Measurements from ENCODE around the gene SLC15A1.

The SLC15A1 gene

GRCh38 chr13:98782654-98783053, 30.2 kb upstream of the SLC15A1 start:
- in situ Hi-C loops (cut with HindIII; ENCODE audit: low sequenced_read_pairs) = no loop called here
- no peak for TF ChIP-seq CTCF (IDR thresholded peaks at IDR 0.05; ENCODE audit: low read depth, low read length)
- H3K4me3 ChIP-seq (ENCODE audit: low read depth, low read length) = no peak overlapping the region
- DNase-seq (ENCODE audit: low read depth, low spot score) = no peak

DNA sequence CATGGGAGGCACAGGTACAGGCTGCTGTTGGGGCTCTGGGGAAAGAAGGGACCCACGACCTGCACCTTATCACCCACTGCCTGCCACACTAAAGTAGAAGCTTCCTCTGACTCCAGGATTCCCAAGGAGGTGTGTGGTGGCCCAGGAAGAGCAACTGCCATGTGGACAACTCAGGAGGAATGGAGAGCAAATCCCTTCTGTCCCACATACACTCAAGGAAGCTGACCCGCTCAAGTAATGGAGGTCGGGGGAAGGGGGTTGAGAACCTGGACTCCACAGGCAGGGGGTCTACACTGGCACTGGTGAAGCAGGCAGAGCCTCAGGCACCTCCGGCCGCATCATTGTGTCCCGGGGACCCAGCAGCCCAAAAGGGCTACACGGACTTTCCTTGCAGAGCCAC, 29.4 kb upstream of the SLC15A1 start:
- no peak for DNase-seq (ENCODE audit: low read depth, low spot score)
- no peak for TF ChIP-seq CTCF (IDR thresholded peaks at IDR 0.05; ENCODE audit: low read depth, low read length)
- in situ Hi-C loops (cut with HindIII; ENCODE audit: low sequenced_read_pairs) = no loop called here
- H3K4me3 ChIP-seq (ENCODE audit: low read depth, low read length) = no peak overlapping the region

GRCh38 chr13:98781470-98781869, 29.0 kb upstream of the SLC15A1 start:
- no peak for TF ChIP-seq CTCF (IDR thresholded peaks at IDR 0.05; ENCODE audit: low read depth, low read length)
- in situ Hi-C loops (cut with HindIII; ENCODE audit: low sequenced_read_pairs) = no loop called here

DNA sequence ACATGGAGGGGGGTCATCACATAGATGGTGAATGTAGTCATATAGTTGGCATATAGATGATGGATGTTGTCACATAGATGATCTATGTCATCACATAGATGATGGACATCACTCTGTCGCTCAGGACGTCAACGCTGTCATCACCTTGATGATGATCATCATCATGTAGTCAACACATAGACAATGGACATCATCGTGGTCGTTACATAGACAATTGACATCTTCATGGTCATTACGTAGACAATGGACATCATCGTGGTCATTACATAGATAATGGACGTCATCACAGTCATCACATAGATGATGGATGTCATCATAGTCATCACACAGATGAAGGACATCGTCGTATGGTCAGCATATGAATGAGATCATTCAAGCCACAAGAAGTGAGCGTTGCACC, 28.6 kb upstream of the SLC15A1 start:
- in situ Hi-C loops (cut with HindIII; ENCODE audit: low sequenced_read_pairs) = no loop called here
- TF ChIP-seq CTCF (IDR thresholded peaks at IDR 0.05; ENCODE audit: low read depth, low read length) = no peak
- DNase-seq (ENCODE audit: low read depth, low spot score) = no peak
- H3K4me3 ChIP-seq (ENCODE audit: low read depth, low read length) = no peak overlapping the region

More at GRCh38 chr13:98781470-98781869, 29.0 kb upstream of the SLC15A1 start:
- no peak for DNase-seq (ENCODE audit: low read depth, low spot score)
- H3K4me3 ChIP-seq (ENCODE audit: low read depth, low read length) = no peak overlapping the region

DNA sequence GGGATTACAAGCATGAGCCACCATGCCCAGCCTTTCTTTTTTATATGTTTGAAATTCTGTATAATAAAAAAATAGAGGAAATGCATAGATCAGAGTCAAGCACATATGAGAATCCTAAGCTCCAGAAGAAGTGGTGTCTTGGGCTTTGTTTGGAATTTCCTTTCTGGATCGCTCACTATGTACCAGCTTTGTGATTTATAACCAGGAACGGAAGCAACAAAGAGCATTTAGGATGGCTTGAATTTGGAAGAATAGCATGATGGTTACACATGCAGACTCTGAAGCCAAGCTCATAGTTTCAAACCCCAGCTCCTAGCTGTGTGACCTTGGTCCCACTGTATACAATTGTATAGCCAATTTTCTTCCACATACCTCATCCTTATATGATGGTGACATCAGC, 28.0 kb upstream of the SLC15A1 start:
- no peak for TF ChIP-seq CTCF (IDR thresholded peaks at IDR 0.05; ENCODE audit: low read depth, low read length)
- DNase-seq (ENCODE audit: low read depth, low spot score) = no peak
- H3K4me3 ChIP-seq (ENCODE audit: low read depth, low read length) = no peak overlapping the region
- in situ Hi-C loops (cut with HindIII; ENCODE audit: low sequenced_read_pairs) = no loop called here

- no peak for DNase-seq (ENCODE audit: low read depth, low spot score)
- no peak for TF ChIP-seq CTCF (IDR thresholded peaks at IDR 0.05; ENCODE audit: low read depth, low read length)
- no peak overlapping the region for H3K4me3 ChIP-seq (ENCODE audit: low read depth, low read length)
- in situ Hi-C loops (cut with HindIII; ENCODE audit: low sequenced_read_pairs) = no loop called here
These were observed 27.2 kb upstream of the SLC15A1 start for GRCh38 chr13:98779695-98780094.

- peak; percentile 59 for DNase-seq (ENCODE audit: low read depth, low spot score)
These were observed 26.3 kb upstream of the SLC15A1 start for GRCh38 chr13:98778749-98779148.

More at GRCh38 chr13:98778749-98779148, 26.3 kb upstream of the SLC15A1 start:
- in situ Hi-C loops (cut with HindIII; ENCODE audit: low sequenced_read_pairs) = no loop called here
- no peak overlapping the region for H3K4me3 ChIP-seq (ENCODE audit: low read depth, low read length)
- no peak for TF ChIP-seq CTCF (IDR thresholded peaks at IDR 0.05; ENCODE audit: low read depth, low read length)

Measured in astrocyte of the spinal cord (primary cell).